IMR-90 (cell line): ENCODE data around the gene AGAP1.

Experiments used
- CEBPB ChIP-seq: IDR thresholded peaks from 2 replicates; pipeline ENCODE4 v1.6.1; 2012; ENCODE audit warnings: low read depth, low read length, improper control_type of control experiment
- FOS ChIP-seq: fragments of 150-350 bp; IDR thresholded peaks from 2 replicates; pipeline ENCODE4 v1.6.1; 2016; ENCODE audit warnings: low read depth, low read length
- POLR2A ChIP-seq: IDR thresholded peaks from 2 replicates; pipeline ENCODE4 v1.6.1; 2012; ENCODE audit warnings: mild to moderate bottlenecking, low read depth, low read length
- RAD21 ChIP-seq: IDR thresholded peaks from 2 replicates; pipeline ENCODE4 v1.6.1; 2012; ENCODE audit warnings: low read length, improper control_type of control experiment
- RFX5 ChIP-seq: IDR thresholded peaks from 2 replicates; pipeline ENCODE4 v1.8.0; 2012; ENCODE audit warnings: low read depth, mild to moderate bottlenecking, low read length, moderate library complexity
- SMC3 ChIP-seq: fragments of 150-350 bp; IDR thresholded peaks from 2 replicates; pipeline ENCODE4 v1.6.1; 2016; ENCODE audit warnings: low read depth, mild to moderate bottlenecking, antibody characterized with exemption, low read length, moderate library complexity
- TF ChIP-seq, protein P1 (sequence below): conservative IDR thresholded peaks from 2 replicates; pipeline ENCODE4 v1.5.1; 2012; ENCODE audit warnings: mild to moderate bottlenecking, low read depth, low read length, improper control_type of control experiment

DNA sequence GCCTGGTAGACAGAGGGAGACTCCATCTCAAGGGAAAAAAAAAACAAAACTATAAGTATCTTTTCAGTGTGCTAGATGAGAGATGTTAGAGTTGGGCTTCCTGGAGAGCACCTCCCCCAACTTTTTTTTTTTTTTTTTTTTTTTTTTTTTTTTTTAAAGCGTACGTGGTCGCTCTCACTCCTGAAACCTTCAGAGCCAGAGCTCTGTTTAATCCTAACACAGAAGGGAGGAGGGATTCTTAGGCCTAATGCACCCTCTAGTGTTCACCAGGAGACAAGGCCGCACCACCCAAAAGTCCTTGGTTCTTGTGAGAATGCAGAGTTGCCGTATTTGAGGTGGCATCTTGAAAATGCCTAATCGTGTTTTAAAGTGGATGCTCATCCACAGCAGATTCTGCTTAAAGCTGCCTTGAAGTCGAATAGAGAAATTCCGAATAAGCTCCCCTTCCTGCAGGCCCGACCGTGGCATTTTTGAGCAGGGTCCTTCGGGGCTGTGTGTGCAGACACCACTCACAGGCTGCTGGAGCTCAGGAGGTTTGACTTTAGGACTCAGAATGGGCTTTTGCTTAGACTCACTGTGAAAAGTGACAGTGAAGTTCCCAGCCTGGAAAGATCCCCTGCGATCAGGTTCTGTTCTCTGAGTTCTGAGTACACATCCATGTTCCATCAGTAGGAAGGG, 252.6 kb downstream of the AGAP1 start:
- TF ChIP-seq, protein P1, sequence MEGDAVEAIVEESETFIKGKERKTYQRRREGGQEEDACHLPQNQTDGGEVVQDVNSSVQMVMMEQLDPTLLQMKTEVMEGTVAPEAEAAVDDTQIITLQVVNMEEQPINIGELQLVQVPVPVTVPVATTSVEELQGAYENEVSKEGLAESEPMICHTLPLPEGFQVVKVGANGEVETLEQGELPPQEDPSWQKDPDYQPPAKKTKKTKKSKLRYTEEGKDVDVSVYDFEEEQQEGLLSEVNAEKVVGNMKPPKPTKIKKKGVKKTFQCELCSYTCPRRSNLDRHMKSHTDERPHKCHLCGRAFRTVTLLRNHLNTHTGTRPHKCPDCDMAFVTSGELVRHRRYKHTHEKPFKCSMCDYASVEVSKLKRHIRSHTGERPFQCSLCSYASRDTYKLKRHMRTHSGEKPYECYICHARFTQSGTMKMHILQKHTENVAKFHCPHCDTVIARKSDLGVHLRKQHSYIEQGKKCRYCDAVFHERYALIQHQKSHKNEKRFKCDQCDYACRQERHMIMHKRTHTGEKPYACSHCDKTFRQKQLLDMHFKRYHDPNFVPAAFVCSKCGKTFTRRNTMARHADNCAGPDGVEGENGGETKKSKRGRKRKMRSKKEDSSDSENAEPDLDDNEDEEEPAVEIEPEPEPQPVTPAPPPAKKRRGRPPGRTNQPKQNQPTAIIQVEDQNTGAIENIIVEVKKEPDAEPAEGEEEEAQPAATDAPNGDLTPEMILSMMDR, result peak; percentile 94
- TF ChIP-seq SMC3, result peak; percentile 87
- TF ChIP-seq POLR2A, result no peak
- no peak for TF ChIP-seq RFX5
- no peak for TF ChIP-seq FOS
- peak; percentile 97 for TF ChIP-seq RAD21
- TF ChIP-seq CEBPB, result no peak
